Astrocyte (in vitro differentiated cells and primary cell): ENCODE measurements around the gene ZNF197. TPM values are rescaled to one million over a fixed set of nuclear protein-coding genes. Genes with fewer than 3 reads are reported as not detected.
"Not testable (repeated sequence)": the region's sequence is repeated elsewhere in the genome, so short reads cannot be mapped to it uniquely, and the experiment has no call there.

Experiments used
- DNase-seq: peaks from one replicate; pipeline ENCODE4 v3.0.0-alpha.2; 2010; ENCODE audit warnings: low read depth
- FAIRE-seq: peaks from 2 replicates; lab custom pipeline; 2011; peaks lifted over from hg19 to GRCh38; lab: Jason Lieb, UNC
- H2AFZ ChIP-seq: 2 replicates; pipeline ENCODE4 v1.6.0; 2012; ENCODE audit warnings: low read depth, low read length, inconsistent platforms
- H3K27ac ChIP-seq: 2 replicates; pipeline ENCODE4 v1.5.1; 2011; ENCODE audit warnings: low read depth, low read length, inconsistent platforms
- H3K27me3 ChIP-seq: 2 replicates; pipeline ENCODE4 v1.6.0; 2011; ENCODE audit warnings: low read length, inconsistent platforms; ENCODE audit not compliant: insufficient read depth
- H3K36me3 ChIP-seq: 2 replicates; pipeline ENCODE4 v1.5.1; 2011; ENCODE audit warnings: low read length, inconsistent platforms; ENCODE audit not compliant: insufficient read depth
- H3K4me1 ChIP-seq: 2 replicates; pipeline ENCODE4 v1.5.1; 2011; ENCODE audit warnings: low read length, inconsistent platforms; ENCODE audit not compliant: insufficient read depth
- H3K4me2 ChIP-seq: 2 replicates; pipeline ENCODE4 v1.6.0; 2012; ENCODE audit warnings: low read length, inconsistent platforms
- H3K4me3 ChIP-seq: 2 replicates; pipeline ENCODE4 v1.5.1; 2011; ENCODE audit warnings: low read depth, mild to moderate bottlenecking, low read length, inconsistent platforms; ENCODE audit not compliant: insufficient read depth
- H3K79me2 ChIP-seq: 2 replicates; pipeline ENCODE4 v1.6.0; 2012; ENCODE audit warnings: mild to moderate bottlenecking, low read length, inconsistent platforms; ENCODE audit not compliant: insufficient read depth
- H3K9ac ChIP-seq: 2 replicates; pipeline ENCODE4 v1.6.0; 2012; ENCODE audit warnings: mild to moderate bottlenecking, low read length, inconsistent platforms
- H3K9me3 ChIP-seq: 2 replicates; pipeline ENCODE4 v1.5.1; 2012; ENCODE audit warnings: low read depth, mild to moderate bottlenecking, low read length, inconsistent platforms; ENCODE audit not compliant: insufficient read depth
- H4K20me1 ChIP-seq: 2 replicates; pipeline ENCODE4 v1.6.0; 2012; ENCODE audit warnings: low read length, inconsistent platforms; ENCODE audit not compliant: insufficient read depth
- H3K27ac Mint-ChIP-seq: one replicate; pipeline ENCODE4 v1.8.0; 2021; ENCODE audit warnings: mild to moderate bottlenecking, mixed read lengths; ENCODE audit not compliant: unreplicated experiment
- H3K27me3 Mint-ChIP-seq: one replicate; pipeline ENCODE4 v1.8.0; 2021; ENCODE audit warnings: low read depth, mixed read lengths; ENCODE audit not compliant: unreplicated experiment
- H3K36me3 Mint-ChIP-seq: one replicate; pipeline ENCODE4 v1.8.0; 2021; ENCODE audit warnings: low read depth, mixed read lengths; ENCODE audit not compliant: unreplicated experiment
- H3K4me1 Mint-ChIP-seq: one replicate; pipeline ENCODE4 v1.8.0; 2021; ENCODE audit warnings: low read depth, mixed read lengths; ENCODE audit not compliant: unreplicated experiment
- H3K4me3 Mint-ChIP-seq: one replicate; pipeline ENCODE4 v1.8.0; 2021; ENCODE audit warnings: mild to moderate bottlenecking, moderate library complexity, mixed read lengths; ENCODE audit not compliant: unreplicated experiment
- H3K9me3 Mint-ChIP-seq: one replicate; pipeline ENCODE4 v1.8.0; 2021; ENCODE audit warnings: mild to moderate bottlenecking, mixed read lengths; ENCODE audit not compliant: unreplicated experiment
- EZH2 ChIP-seq: IDR thresholded peaks from 2 replicates; pipeline ENCODE4 v1.6.1; 2012; ENCODE audit warnings: mild to moderate bottlenecking, low read length, inconsistent platforms; ENCODE audit not compliant: insufficient read depth
- total RNA-seq: library from RNA; stranded (reverse); gene quantifications from 2 replicates; pipeline ENCODE4 v1.2.1, GENCODE V29; 2021
- TF ChIP-seq, protein P1 (sequence below): IDR thresholded peaks from 2 replicates; pipeline ENCODE4 v1.5.1; 2011; ENCODE audit warnings: low read depth, mild to moderate bottlenecking, inconsistent platforms, low read length, moderate library complexity; ENCODE audit not compliant: insufficient read depth

The ZNF197 gene
- total RNA-seq, 1 donor from 2014 or later = 20.4 TPM

DNA sequence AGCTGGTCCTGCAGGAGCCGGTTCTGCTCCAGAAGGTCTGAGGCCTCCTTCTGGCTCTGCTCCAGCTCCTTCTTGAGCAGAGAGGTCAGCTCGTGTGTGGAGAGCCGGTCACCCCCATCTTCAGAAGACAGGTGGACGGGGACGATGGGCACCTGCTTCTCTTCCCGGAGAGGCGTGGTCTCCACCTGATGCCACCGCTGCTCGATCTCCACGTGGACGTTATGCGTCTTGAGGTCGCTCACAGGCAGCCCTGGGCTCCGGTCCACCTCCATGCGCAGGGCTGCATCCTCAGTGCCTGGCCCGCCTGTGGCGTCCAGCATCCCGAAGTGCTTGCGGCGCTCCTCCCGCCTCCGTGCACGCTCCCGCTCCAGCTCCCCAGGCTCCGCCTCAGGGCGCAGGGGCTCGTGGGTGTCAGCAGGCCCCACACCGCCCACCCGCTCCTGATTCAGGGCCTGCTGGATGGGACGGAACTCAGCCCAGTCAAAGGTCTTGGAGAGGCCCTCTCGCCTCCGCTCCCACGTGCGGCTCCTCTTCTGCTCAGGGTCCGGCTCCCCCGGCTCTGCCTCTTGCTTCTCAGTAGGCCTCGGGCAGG, 45.8 kb upstream of the ZNF197 start:
- not testable (repeated sequence) for H2AFZ ChIP-seq, H3K4me2 ChIP-seq, H3K4me1 ChIP-seq, H3K27me3 ChIP-seq, H3K9ac ChIP-seq, H3K27ac Mint-ChIP-seq, DNase-seq, H3K4me3 ChIP-seq, H3K79me2 ChIP-seq, H4K20me1 ChIP-seq, H3K9me3 Mint-ChIP-seq, H3K36me3 ChIP-seq, H3K4me3 Mint-ChIP-seq, H3K4me1 Mint-ChIP-seq, H3K9me3 ChIP-seq, H3K27me3 Mint-ChIP-seq, FAIRE-seq, H3K27ac ChIP-seq
- H3K36me3 Mint-ChIP-seq = peaks cover 22% of the 10 kb centered on the region

- peaks cover 22% of the 10 kb centered on the region for H3K36me3 Mint-ChIP-seq
- not testable (repeated sequence) for H3K9me3 Mint-ChIP-seq, H3K4me1 ChIP-seq, H3K9me3 ChIP-seq, H3K4me3 Mint-ChIP-seq, H4K20me1 ChIP-seq, H3K27ac Mint-ChIP-seq, H3K9ac ChIP-seq, H3K4me2 ChIP-seq, H3K4me3 ChIP-seq, H3K36me3 ChIP-seq, H3K27me3 ChIP-seq, H3K4me1 Mint-ChIP-seq, FAIRE-seq, DNase-seq, H3K27me3 Mint-ChIP-seq, H3K27ac ChIP-seq, H2AFZ ChIP-seq, H3K79me2 ChIP-seq
Observed at GRCh38 chr3:44579749-44580148, 45.1 kb upstream of the ZNF197 start.

DNA sequence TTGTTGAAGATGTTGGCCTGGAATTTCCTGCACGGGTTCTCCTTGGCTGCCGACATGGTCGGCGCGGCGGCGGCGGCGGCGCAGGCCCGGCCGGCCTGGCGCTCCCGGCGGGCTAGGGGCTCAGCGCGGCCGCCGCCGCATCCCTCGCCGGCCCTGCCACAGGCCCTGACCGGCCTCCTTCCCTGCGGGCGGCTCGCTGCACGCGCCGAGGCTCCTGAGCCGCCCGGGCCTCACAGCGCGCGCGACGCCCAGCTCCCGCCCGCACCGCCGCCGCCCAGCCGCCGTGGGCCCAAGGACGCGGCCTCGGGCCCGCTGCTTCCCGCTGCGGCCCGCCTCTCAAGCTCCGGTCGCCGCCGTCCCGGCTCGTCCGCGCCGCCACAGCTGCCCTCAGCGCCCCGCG, 43.9 kb upstream of the ZNF197 start:
- H3K36me3 Mint-ChIP-seq = peaks cover 24% of the 10 kb centered on the region
- not testable (repeated sequence) for H3K4me1 Mint-ChIP-seq, H3K4me3 Mint-ChIP-seq, H3K4me3 ChIP-seq, H3K27me3 Mint-ChIP-seq, DNase-seq, H3K79me2 ChIP-seq, FAIRE-seq, H4K20me1 ChIP-seq, H3K36me3 ChIP-seq, H3K9me3 Mint-ChIP-seq, H2AFZ ChIP-seq, H3K27ac ChIP-seq, H3K9ac ChIP-seq, H3K9me3 ChIP-seq, H3K27ac Mint-ChIP-seq, H3K27me3 ChIP-seq, H3K4me1 ChIP-seq, H3K4me2 ChIP-seq

GRCh38 chr3:44584646-44585501, 40.0 kb upstream of the ZNF197 start, which contains the start of gene ZNF660:
Gene ZNF660, plus strand, starts transcription at chr3:44584964. Its CDS starts 9,230 bp downstream, at chr3:44594194.
- TF ChIP-seq, protein P1, sequence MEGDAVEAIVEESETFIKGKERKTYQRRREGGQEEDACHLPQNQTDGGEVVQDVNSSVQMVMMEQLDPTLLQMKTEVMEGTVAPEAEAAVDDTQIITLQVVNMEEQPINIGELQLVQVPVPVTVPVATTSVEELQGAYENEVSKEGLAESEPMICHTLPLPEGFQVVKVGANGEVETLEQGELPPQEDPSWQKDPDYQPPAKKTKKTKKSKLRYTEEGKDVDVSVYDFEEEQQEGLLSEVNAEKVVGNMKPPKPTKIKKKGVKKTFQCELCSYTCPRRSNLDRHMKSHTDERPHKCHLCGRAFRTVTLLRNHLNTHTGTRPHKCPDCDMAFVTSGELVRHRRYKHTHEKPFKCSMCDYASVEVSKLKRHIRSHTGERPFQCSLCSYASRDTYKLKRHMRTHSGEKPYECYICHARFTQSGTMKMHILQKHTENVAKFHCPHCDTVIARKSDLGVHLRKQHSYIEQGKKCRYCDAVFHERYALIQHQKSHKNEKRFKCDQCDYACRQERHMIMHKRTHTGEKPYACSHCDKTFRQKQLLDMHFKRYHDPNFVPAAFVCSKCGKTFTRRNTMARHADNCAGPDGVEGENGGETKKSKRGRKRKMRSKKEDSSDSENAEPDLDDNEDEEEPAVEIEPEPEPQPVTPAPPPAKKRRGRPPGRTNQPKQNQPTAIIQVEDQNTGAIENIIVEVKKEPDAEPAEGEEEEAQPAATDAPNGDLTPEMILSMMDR = no peak
- no peak for TF ChIP-seq EZH2
- FAIRE-seq = no peak
- Histone ChIP-seq H3K4me3 (peak within 1 kb of the TSS; percentile 66), H2AFZ (peak within 1 kb of the TSS; percentile 95), H4K20me1 (no peaks in the 10 kb centered on the region), H3K27me3 (no peaks in the 10 kb centered on the region), H3K36me3 (peaks cover 4% of the 10 kb centered on the region), H3K27ac (peak within 1 kb of the TSS; percentile 27), H3K9me3 (no peaks in the 10 kb centered on the region), H3K4me1 (peaks cover 4% of the 10 kb centered on the region), H3K4me2 (peak within 1 kb of the TSS; percentile 88), H3K9ac (peak within 1 kb of the TSS; percentile 85), H3K79me2 (no peaks in the 10 kb centered on the region)
- peak; percentile 70 for DNase-seq
- Mint-ChIP-seq H3K4me1 (peaks cover 10% of the 10 kb centered on the region), H3K36me3 (peaks cover 27% of the 10 kb centered on the region), H3K27ac (peak within 1 kb of the TSS; percentile 86), H3K27me3 (no peaks in the 10 kb centered on the region), H3K4me3 (peak within 1 kb of the TSS; percentile 89), H3K9me3 (peaks cover 2% of the 10 kb centered on the region)
